Brain microvascular endothelial cell (primary cell): ENCODE results near the gene B3GNT8.
A peak's percentile ranks its signal among the peaks of the same experiment; 100 is the strongest.

Experiments used
- DNase-seq: peaks from one replicate; pipeline ENCODE4 v3.0.0-alpha.2; 2020
- H3K27ac ChIP-seq: fragments of 250-450 bp; sonication (Bioruptor Pico); 2 replicates; pipeline ENCODE4 v1.5.1; 2020; ENCODE audit warnings: mild to moderate bottlenecking, moderate library complexity
- H3K27me3 ChIP-seq: fragments of 250-450 bp; sonication (Bioruptor Pico); replicated peaks from 2 replicates; pipeline ENCODE4 v1.5.1; 2020; ENCODE audit warnings: mild to moderate bottlenecking
- H3K36me3 ChIP-seq: fragments of 250-450 bp; sonication (Bioruptor Pico); replicated peaks from 2 replicates; pipeline ENCODE4 v1.5.1; 2020; ENCODE audit warnings: mild to moderate bottlenecking
- H3K4me3 ChIP-seq: 2 replicates; pipeline ENCODE4 v1.5.1; 2011; ENCODE audit warnings: low read depth, mild to moderate bottlenecking, control low read depth, low read length, moderate library complexity
- in situ Hi-C: cut with HindIII; loops from 2 replicates; pipeline ENCODE4 v1.10.0; 2017; ENCODE audit warnings: low sequenced_read_pairs, low pct_ligation_motif_present
- TF ChIP-seq, protein P1 (sequence below): IDR thresholded peaks from 2 replicates; pipeline ENCODE4 v1.5.1; 2011; ENCODE audit warnings: low read depth, mild to moderate bottlenecking, moderate library complexity, low read length, control low read depth, inconsistent platforms; ENCODE audit errors: missing control alignments

B3GNT8 gene

DNA sequence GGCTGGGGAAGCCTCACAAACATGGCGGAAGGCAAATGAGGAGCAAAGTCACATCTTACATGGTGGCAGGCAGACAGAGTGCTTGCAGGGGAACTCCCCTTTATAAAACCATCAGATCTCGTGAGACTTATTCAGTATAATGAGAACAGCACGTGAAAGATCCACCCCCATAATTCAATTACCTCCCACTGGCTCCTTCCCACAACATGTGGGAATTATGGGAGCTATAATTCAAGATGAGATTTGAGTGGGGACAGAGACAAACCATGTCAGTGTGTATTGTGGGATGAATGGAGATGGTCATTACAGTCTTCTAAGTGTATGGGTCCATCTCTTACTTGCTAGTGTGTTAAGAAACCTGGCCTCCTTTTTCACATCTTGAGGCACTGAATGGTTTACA is 25.2 kb downstream of the B3GNT8 start:
- in situ Hi-C loops = no loop called here
- no peak for DNase-seq
- H3K27ac ChIP-seq = no peak overlapping the region
- TF ChIP-seq, protein P1, sequence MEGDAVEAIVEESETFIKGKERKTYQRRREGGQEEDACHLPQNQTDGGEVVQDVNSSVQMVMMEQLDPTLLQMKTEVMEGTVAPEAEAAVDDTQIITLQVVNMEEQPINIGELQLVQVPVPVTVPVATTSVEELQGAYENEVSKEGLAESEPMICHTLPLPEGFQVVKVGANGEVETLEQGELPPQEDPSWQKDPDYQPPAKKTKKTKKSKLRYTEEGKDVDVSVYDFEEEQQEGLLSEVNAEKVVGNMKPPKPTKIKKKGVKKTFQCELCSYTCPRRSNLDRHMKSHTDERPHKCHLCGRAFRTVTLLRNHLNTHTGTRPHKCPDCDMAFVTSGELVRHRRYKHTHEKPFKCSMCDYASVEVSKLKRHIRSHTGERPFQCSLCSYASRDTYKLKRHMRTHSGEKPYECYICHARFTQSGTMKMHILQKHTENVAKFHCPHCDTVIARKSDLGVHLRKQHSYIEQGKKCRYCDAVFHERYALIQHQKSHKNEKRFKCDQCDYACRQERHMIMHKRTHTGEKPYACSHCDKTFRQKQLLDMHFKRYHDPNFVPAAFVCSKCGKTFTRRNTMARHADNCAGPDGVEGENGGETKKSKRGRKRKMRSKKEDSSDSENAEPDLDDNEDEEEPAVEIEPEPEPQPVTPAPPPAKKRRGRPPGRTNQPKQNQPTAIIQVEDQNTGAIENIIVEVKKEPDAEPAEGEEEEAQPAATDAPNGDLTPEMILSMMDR = no peak
- no peaks in the 10 kb centered on the region for H3K27me3 ChIP-seq
- no peak overlapping the region for H3K4me3 ChIP-seq
- no peaks in the 10 kb centered on the region for H3K36me3 ChIP-seq

DNA sequence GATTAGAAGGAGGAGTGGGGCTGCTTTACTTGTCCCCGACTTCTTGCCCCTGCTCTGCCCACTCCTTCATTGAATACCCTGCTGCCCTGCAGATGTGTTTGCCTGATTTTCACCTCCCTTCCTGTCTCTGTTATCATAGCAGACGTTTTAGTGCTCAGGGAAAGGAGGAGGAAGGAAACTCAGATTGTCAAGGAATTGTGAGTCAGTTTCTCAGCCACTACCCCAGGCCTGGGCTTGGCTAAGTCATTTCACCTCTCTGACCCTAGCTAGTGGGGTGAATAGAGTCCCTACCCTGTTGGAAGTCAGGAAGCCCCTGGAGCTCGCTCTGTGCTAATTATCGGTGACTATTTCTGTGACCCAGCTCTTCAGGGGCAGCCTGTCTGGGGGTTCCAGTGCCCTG is 25.7 kb downstream of the B3GNT8 start:
- no peak for DNase-seq
- no peak overlapping the region for H3K27ac ChIP-seq
- in situ Hi-C loops = no loop called here

DNA sequence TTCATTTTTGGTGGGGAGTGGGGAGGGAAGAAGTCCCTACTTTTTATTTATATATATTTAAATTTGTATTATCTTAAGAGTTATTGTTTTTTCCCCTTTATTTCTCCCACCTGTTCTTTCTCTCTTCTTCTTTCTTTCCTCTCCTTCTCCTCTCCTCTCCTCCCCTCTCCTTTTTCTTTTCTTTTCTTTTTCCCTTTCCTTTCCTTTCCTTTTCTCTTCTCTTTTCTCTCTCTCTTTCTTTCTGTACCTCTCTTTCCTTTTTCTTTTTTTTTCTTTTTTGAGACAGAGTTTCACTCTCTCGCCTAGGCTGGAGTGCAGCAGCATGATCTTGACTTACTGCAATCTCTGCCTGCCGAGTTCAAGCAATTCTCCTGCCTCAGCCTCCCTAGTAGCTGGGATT is 27.6 kb downstream of the B3GNT8 start:
- no peak for DNase-seq
- in situ Hi-C loops = no loop called here
- Histone ChIP-seq H3K36me3 (no peaks in the 10 kb centered on the region), H3K27me3 (no peaks in the 10 kb centered on the region), H3K27ac (no peak overlapping the region), H3K4me3 (no peak overlapping the region)
- TF ChIP-seq, protein P1 = no peak

More for the DNA sequence above, 25.7 kb downstream of the B3GNT8 start:
- no peaks in the 10 kb centered on the region for H3K27me3 ChIP-seq
- TF ChIP-seq, protein P1 = no peak
- H3K36me3 ChIP-seq = no peaks in the 10 kb centered on the region
- H3K4me3 ChIP-seq = no peak overlapping the region

DNA sequence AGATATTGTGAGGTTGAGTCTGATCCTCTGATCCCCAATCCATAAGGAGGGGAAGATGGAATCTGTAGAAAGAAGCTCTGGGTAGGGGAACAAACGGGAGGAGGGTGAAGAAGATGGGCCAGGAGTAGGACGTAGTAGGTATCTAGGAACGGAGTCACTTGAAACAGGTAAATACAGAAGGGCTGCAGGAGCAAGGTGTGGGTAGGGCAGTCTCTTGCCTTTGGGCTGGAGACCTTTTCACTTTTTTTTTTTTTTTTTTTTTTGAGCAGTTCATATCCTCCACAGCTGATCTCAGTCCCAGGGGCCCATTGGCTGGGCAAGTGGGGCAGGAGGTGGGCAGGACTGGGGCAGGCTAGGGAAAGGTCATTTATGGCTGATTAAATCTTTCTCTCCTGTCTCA is 28.1 kb downstream of the B3GNT8 start:
- TF ChIP-seq, protein P1 = no peak
- no peak for DNase-seq
- no peaks in the 10 kb centered on the region for H3K27me3 ChIP-seq
- in situ Hi-C loops = no loop called here
- no peaks in the 10 kb centered on the region for H3K36me3 ChIP-seq
- H3K27ac ChIP-seq = no peak overlapping the region
- no peak overlapping the region for H3K4me3 ChIP-seq

DNA sequence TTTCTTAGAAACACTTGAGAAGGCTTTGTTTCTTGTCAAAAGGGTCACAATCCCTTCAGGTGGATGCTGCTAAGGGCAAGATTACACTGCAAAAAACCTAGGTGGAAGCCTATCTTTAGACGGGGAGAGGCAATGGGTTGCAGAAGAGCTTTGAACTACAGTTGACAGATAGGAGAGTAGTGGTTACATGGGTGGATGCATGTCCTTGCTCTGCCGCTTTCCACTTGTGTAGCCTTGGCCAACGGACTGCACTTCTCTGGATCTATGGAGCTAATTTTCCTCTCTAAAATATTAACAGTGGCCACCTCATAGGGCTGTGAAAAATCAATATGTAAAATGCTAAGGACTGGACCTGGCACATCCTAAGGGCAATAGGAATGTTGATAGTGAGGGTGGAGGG is 28.6 kb downstream of the B3GNT8 start:
- no peak overlapping the region for H3K27ac ChIP-seq
- no peak for DNase-seq
- H3K27me3 ChIP-seq = no peaks in the 10 kb centered on the region
- in situ Hi-C loops = no loop called here
- peak overlapping the region; percentile 73 for H3K4me3 ChIP-seq
- TF ChIP-seq, protein P1 = no peak
- no peaks in the 10 kb centered on the region for H3K36me3 ChIP-seq

DNA sequence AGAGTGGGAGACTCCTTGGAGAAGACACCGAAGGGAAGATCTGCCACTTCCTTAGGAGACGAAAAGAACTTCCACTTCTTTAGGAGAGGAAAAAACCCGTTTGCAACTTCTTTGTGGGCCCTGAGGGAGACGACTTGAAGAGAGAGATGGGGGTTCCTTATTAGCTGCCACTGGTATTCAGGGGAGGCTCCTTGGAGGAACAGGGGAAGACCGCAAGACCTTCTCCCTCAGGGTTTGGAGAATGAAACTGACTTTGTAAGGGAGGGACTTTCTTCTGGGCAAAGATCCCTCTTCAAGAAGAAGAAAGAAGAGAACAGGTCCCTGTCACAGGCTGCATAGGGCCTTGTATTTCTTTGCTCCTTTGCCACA is 29.1 kb downstream of the B3GNT8 start:
- H3K4me3 ChIP-seq = peak overlapping the region; percentile 73
- no peaks in the 10 kb centered on the region for H3K27me3 ChIP-seq
- no peak for DNase-seq
- TF ChIP-seq, protein P1 = no peak
- in situ Hi-C loops = no loop called here
- H3K27ac ChIP-seq = peak overlapping the region; percentile 96
- no peaks in the 10 kb centered on the region for H3K36me3 ChIP-seq
